ENCODE results near the gene ITGA1. TPM values are rescaled to one million over a fixed set of nuclear protein-coding genes. Genes with fewer than 3 reads are reported as not detected.

ITGA1 gene
- total RNA-seq, 1 donor from 2014 or later: 346 TPM

DNA sequence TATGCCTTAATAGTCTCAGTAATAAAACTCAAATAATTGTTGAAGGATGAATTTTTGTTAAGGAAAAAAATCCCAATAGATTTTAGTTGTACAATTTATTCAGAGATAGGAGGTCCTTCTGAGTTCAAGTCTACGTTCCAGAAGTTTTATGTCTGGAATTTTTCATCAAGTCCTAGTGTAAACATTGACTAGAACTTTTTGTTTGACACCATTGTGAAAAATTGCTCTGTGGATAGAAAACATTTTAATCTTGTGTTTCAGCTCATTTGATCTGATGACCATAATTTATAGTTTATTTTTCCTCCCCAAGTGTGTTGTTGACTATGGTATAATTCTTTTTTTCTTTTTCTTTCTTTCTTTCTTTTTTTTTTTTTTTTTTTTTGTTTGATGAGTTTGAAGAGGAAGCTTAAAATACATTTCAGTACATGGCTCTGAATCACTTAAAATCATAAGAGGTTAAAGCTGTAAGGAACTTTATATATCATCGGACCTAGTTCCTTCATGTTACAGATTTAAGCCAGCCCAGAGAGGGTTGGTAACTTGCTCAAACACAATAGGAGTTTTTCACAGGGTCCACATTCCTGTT lies 20.7 kb downstream of the ITGA1 start:
- Mint-ChIP-seq H3K4me1 (ENCODE audit: low read depth) (peaks cover 94% of the 10 kb centered on the region), H3K4me3 (ENCODE audit: unreplicated experiment) (peak overlapping the region; percentile 7), H3K27me3 (ENCODE audit: low read depth) (no peaks in the 10 kb centered on the region), H3K9me3 (ENCODE audit: low read depth) (no peaks in the 10 kb centered on the region), H3K36me3 (ENCODE audit: low read depth) (peaks cover 18% of the 10 kb centered on the region), H3K27ac (ENCODE audit: unreplicated experiment) (peak overlapping the region; percentile 96)
- TF ChIP-seq, protein P1, sequence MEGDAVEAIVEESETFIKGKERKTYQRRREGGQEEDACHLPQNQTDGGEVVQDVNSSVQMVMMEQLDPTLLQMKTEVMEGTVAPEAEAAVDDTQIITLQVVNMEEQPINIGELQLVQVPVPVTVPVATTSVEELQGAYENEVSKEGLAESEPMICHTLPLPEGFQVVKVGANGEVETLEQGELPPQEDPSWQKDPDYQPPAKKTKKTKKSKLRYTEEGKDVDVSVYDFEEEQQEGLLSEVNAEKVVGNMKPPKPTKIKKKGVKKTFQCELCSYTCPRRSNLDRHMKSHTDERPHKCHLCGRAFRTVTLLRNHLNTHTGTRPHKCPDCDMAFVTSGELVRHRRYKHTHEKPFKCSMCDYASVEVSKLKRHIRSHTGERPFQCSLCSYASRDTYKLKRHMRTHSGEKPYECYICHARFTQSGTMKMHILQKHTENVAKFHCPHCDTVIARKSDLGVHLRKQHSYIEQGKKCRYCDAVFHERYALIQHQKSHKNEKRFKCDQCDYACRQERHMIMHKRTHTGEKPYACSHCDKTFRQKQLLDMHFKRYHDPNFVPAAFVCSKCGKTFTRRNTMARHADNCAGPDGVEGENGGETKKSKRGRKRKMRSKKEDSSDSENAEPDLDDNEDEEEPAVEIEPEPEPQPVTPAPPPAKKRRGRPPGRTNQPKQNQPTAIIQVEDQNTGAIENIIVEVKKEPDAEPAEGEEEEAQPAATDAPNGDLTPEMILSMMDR (IDR thresholded peaks at IDR 0.05): no peak
- no peak for DNase-seq (ENCODE audit: low spot score)

DNA sequence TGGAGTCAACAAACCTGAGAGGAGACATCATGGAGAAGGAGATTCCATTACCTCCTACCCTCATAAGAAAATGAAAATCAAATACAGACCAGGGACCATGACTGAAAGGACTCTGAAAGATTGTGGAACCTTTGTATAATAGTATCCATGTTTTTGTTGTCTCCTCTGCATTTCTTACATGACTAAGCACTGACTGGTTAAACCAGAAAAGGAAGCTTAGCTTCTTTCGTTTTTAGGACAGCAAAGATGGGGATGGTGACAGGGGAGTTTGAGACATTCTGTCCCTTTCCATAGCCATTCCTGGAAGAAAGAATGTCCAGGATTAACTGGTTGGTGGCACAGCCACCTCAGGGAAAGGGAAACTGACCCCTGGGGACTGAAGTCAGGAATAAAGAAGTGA lies 22.2 kb downstream of the ITGA1 start:
- TF ChIP-seq, protein P1 (IDR thresholded peaks at IDR 0.05): no peak
- peak overlapping the region; percentile 96 for H3K27ac Mint-ChIP-seq (ENCODE audit: unreplicated experiment)
- no peak for DNase-seq (ENCODE audit: low spot score)

DNA sequence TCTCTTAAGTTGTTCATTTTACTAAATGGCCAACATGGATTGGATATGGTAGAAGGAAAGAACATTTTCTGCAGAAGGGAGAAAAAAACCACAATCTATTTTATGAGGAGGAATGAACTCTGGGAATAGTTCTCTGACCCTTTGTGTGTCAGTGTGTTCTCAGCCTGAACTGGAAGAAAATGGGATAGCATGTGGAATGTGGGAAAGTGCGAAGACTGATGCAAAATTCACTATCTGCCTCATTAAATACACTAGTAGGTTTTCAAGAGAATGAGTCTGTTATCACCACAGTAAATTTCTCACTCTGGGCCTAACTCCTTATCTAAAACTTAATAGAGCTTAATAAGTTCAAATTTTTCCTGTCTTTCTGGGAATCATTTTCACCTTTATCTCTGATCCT lies 22.7 kb downstream of the ITGA1 start:
- H3K27me3 Mint-ChIP-seq (ENCODE audit: low read depth): no peaks in the 10 kb centered on the region
- DNase-seq (ENCODE audit: low spot score): no peak
- no peaks in the 10 kb centered on the region for H3K9me3 Mint-ChIP-seq (ENCODE audit: low read depth)
- TF ChIP-seq, protein P1 (IDR thresholded peaks at IDR 0.05): no peak
- peaks cover 96% of the 10 kb centered on the region for H3K4me1 Mint-ChIP-seq (ENCODE audit: low read depth)
- peak overlapping the region; percentile 96 for H3K27ac Mint-ChIP-seq (ENCODE audit: unreplicated experiment)
- H3K4me3 Mint-ChIP-seq (ENCODE audit: unreplicated experiment): no peak overlapping the region
- peaks cover 9% of the 10 kb centered on the region for H3K36me3 Mint-ChIP-seq (ENCODE audit: low read depth)

More for the DNA sequence above, 22.2 kb downstream of the ITGA1 start:
- Mint-ChIP-seq H3K27me3 (ENCODE audit: low read depth) (no peaks in the 10 kb centered on the region), H3K4me1 (ENCODE audit: low read depth) (peaks cover 96% of the 10 kb centered on the region), H3K9me3 (ENCODE audit: low read depth) (no peaks in the 10 kb centered on the region), H3K36me3 (ENCODE audit: low read depth) (peaks cover 15% of the 10 kb centered on the region), H3K4me3 (ENCODE audit: unreplicated experiment) (no peak overlapping the region)

DNA sequence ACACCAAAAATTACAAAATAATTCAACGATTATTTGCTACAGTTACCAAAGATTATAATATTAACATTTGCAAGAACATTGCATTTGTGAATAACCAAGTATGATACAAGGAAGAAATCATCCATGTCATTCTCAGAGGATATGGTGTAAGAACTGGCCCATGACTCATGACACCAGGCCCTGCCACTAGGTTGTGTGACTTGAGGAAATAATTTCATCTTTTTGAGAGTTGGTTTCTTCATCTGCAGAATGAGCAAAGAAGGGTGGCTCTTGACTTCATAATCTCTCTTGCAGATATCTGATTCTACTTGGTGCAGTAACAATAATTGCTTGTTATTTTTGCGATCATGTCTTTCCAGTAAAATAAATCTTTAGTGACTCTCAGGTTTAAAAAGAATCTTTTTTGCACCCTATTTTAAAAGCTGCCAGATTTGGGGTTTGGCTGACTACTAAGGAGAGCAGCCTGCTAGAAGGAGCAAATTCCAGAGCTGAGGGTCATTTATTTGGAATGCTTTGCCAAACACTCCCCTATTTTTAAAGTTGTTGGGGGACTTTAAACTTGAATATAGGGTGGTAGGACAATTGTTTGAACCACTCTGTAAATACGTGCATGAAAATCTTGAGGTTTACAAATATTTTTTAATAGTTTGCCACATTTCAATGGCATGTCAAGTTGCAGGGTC lies 23.5 kb downstream of the ITGA1 start:
- Mint-ChIP-seq H3K4me1 (ENCODE audit: low read depth) (peaks cover 89% of the 10 kb centered on the region), H3K9me3 (ENCODE audit: low read depth) (no peaks in the 10 kb centered on the region), H3K4me3 (ENCODE audit: unreplicated experiment) (no peak overlapping the region), H3K27ac (ENCODE audit: unreplicated experiment) (peak overlapping the region; percentile 96), H3K27me3 (ENCODE audit: low read depth) (no peaks in the 10 kb centered on the region), H3K36me3 (ENCODE audit: low read depth) (peaks cover 5% of the 10 kb centered on the region)
- DNase-seq (ENCODE audit: low spot score): no peak
- TF ChIP-seq, protein P1 (IDR thresholded peaks at IDR 0.05): no peak

DNA sequence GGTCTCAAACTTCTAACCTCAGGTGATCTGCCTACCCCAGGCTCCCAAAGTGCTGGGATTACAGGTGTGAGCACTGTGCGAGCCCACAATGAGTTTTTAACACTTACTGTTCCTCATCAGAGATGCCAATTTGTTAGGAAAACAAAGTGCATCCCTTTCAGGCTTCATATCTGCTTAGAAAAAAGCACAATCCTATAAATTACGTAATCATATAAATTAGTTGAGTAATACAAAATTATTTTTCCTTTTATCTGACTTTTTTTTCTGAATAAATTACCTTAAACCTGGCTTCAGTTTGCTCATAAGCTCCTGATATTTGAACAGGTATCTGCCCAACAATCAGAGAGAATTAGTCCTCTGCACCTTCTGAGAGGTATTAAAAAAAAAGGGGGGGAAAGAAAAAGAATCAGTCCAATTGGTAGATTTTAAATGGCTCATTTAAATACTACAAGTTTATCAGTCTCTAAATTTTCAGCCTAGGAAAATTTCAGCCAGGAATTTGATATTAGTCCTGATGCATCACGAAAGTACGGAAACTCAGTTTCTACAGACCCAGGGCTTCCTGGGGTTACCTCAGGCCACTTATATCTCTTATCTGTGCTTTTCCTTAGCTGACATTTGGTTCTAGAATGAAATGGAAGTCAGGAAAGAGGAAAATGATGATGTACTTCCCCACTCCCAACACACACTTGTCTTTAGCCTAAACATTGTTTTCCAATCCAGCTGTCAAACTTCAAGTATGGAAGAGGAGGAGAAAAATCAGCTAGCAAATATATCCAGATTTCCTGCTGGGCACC lies 26.8 kb downstream of the ITGA1 start:
- Mint-ChIP-seq H3K4me1 (ENCODE audit: low read depth) (peaks cover 79% of the 10 kb centered on the region), H3K36me3 (ENCODE audit: low read depth) (peaks cover 6% of the 10 kb centered on the region), H3K27me3 (ENCODE audit: low read depth) (no peaks in the 10 kb centered on the region), H3K4me3 (ENCODE audit: unreplicated experiment) (no peak overlapping the region), H3K27ac (ENCODE audit: unreplicated experiment) (peak overlapping the region; percentile 32), H3K9me3 (ENCODE audit: low read depth) (no peaks in the 10 kb centered on the region)
- no peak for DNase-seq (ENCODE audit: low spot score)
- TF ChIP-seq, protein P1 (IDR thresholded peaks at IDR 0.05): no peak
